Activated naive CD8-positive, alpha-beta T cell treated with anti-CD3 and anti-CD28 coated beads, Interleukin-2, amount 50 U/mL, for 16 hours (primary cell): ENCODE results near the gene FER.
A peak's percentile ranks its signal among the peaks of the same experiment; 100 is the strongest.
"Not testable (repeated sequence)": the region's sequence is repeated elsewhere in the genome, so short reads cannot be mapped to it uniquely, and the experiment has no call there.

Experiments used
- DNase-seq: peaks from one replicate; pipeline ENCODE4 v3.0.0-alpha.2; 2020; ENCODE audit warnings: low read depth, low spot score

Gene FER

DNA sequence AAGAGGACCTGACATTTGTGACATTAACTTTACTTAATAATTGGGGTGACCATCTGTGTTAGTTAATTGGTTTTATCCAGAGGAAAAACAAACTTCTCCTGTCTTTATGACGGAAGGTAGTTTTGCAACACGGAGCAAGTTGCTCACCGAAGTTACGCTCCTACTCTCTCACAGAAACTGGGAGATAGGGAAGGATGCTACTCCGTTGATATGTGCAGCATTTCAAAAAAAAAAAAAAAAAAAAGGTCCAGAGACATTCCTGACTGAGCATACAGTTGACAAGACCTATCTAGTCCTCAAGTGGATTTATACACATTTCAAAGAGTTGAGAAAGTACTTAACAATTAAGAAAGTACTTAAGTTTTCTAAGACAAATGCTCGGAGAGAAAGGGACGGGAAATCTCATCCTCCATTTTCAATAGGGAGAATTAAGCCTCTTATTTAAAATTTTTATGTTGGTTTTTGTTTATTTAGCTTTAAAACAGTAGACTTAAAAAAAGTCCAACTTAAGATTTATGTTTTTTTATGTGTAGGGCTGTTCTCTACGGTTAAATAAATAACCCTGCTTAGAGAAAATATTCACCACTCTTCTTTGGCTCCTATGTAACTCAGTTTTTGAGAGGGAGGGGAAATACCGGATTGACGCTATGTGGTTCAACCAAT lies 455 bp upstream of the FER start:
- no peak for DNase-seq

DNA sequence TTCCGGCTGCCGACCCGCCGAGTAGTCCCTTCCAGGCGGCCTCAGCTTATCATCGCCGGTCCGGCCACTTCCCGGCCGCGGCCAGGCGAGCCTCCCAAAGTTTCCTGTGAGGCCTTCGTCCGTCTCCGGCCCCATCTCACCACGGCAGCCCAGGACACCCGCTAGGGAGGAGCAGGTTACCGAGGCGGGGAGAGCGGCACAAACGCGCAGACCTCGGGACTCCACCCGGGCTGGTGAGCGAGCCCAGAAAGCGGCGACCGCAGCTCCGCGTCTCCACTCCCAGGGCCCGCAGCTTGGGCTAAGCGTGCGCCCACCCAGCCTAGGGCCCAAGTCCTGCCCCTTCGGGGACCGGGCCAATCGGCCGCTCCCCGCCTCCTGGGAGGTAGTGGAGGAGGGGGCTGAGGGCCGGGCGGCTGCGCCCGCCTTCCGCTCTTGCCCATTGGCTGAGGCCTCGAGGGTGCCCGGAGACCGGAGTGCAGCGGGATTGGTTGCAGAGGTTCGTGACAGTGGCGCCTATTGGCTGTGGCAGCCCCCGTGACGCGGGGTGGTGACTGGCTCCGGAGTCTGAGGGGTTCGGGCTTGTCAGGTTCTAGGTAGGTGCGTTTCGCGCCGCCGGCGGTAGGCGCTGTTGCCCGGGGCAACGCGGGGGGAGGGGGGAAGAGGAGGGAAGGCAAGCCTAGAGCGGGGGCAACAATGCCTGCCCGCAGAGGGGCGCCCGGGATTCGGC lies 867 bp downstream of the FER start:
- DNase-seq, result peak; percentile 97

DNA sequence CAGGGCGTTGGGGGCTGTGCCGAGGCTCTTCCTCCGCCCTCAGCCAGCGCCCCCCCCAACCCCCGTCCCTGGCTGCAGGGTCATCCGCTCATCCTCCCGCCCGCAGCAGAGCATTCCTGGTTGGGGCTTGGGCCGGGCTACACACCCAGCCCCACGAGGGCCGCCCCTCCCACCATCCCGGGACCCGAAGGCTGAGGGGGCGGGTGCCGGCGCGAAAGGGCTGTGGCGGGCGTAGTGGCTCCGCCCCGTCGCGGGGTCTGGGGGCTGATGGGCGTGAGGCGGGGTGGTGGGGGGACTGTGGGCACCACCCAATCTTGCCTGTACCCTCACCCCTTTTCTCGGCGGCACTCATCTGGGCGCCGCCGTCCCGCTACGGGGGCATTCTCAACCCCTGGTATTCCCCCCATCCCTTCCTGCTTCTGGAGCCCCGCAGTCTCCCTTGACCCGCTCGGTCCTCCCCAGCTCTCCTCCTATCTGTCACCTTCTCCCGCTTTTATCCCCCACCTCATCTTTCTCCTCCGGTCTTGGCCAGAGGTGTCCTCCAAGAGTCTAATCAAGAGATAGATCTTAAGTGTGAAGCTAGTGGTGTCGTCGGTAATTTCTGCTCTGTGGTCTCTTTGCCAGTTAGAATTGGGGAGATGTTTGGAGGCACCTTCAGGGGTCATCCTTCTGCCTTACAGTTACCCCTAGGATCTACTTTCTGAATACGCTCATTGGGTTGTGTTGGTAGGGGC lies 1.6 kb downstream of the FER start:
- no peak for DNase-seq

DNA sequence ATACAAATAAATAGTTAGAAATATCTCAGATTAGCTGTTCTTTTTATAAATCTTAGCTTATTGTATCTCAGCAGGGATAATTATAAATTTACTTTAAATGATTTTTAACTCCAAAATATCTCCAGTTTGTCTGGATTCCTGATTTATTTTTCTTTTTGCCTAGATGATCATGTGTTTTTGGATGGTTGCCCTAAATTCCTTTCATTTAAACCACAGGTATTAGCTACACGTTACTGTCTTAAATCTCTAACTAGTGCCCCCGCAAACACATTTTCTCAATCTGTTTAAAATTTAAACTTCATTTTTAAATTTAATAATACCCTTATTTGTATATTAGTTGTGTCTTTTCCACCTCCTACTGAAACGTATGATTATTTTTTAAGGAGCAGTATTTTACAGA lies 5.6 kb downstream of the FER start:
- DNase-seq, result no peak

DNA sequence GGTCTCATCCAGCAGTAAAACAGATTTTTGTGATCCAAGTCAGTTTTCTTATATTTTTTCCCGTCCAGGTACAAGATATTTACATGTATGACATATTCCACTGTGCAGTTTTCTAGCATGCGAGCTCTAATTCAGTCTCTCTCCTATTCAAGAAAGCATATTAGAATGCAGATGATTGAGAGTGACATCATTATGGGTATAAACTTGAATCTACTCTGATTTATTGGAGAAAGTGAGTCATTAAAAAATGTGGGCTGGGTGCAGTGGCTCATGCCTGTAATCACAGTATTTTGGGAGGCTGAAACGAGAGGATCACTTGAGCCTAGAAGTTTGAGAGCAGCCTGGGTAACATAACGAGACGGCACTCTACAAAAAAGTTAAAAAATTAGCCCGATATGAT lies 6.2 kb downstream of the FER start:
- DNase-seq, result no peak

DNA sequence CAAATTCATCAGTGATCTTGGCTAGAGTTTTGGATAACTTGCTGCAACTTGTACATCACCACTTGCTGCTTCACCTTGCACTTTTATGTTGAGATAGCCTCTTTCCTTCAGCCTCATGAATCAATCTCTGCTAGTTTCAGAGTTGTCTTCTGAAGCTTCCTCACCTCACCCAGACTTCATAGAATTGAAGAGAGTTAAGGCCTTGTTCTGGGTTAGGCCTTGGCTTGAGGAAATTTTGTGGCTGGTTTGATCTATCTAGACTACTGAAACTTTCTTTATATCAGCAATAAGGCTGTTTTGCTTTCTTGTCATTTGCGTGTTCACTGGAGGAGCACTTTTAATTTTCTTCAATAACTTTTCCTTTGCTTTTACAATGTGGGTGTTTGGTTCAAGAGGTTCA lies 12.8 kb downstream of the FER start:
- DNase-seq, result no peak

DNA sequence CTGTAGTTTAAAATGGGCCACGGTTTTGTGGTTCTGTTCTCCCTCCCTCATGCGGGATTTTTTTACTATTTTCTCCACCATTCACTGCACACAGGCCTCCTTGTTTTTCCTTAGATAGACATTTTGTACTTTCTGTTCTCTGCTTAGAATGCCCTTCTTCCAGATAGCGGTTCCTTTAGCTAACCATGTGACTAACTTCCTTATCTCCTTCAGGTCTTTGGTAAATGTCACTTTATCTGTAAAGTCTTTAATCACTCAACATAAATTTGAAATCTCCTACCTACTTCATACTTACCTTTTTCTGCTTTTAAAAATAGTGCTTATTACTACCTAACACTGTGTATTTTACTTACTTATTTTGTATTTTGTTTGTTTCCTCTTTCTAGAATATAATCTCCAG lies 15.0 kb downstream of the FER start:
- no peak for DNase-seq

DNA sequence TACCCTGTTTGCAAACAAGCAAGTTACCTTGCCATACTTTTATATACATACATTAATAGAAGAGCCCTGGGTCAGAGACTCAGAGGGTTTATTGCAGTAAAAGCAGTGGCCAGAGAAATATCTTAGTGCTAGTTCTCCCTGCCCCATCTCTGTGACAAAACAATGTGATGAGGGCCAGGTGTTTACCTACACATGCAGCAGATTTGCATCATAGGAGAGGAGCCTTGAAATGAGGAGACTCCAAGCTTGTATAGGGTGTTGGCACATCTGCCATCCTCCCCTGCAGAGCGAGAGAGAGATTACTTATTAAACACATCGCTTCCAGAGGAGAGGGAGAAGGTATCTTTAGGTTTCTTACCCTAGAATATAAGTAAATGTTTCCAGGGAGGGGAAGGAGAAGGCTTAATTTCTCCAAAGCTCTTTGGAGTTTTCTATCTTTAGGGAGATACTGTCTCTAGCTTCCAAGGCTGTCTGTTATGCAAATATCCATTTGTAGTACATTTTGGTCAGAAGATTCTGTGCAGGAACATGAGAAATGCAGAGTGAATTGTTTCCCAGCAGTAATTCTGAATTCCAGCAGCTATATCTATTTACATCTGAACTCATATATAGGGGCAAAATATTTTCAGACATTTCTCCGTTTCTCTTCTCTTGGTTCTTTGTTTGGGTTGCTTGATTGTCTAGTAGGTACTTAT lies 15.7 kb downstream of the FER start:
- no peak for DNase-seq

DNA sequence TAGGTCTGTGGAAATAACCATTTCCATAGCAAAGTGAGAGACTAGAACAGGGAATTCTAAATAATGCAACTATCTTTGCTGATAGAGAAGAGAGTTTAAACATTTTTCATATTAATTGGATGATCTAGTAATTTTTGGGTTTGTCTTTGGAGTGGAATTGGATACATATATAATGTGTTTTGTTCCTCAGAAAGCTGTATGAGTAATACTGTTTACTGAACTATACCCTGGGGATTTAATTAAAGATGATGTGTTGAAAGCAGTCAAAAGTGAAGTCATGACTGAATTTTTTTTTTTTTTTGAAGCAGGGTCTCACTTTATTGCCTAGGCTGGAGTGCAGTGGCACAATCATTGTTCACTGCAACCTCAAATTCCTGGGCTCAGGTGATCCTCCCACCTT lies 17.9 kb downstream of the FER start:
- DNase-seq, result no peak

DNA sequence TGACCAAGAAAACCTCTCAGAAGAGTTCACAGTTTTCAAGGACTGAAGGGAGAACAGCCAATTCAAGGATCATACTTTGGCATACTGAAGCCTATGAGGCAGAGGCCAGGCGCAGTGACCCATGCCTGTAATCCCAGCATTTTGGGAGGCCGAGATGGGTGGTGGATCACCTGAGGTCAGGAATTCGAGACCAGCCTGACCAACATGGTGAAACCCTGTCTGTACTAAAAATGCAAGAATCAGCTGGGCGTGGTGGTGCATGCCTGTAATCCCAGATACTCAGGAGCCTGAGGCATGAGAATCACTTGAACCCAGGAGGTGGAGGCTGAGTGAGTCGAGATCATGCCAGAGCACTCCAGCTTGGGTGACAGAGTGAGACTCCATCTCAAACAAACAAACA lies 19.2 kb downstream of the FER start:
- DNase-seq, result not testable (repeated sequence)

DNA sequence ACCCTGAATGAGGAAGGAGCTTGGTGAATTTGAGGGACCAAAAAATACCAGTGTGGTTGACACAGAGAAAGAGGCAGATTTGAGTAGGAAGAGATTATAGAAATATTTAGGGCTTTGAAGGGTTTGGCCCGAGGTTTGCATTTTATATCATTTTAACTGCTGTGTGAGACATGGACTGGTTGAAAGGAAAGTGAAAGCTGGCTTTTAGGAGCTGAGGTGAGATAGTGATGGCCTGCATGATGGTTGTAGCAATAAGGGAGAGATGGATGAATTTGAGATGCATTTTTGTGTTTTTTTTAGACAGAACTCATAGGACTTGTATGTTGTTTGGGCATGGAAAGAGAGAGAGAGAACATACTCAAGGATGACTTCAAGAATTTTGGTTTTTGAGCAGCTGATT lies 21.7 kb downstream of the FER start:
- no peak for DNase-seq

DNA sequence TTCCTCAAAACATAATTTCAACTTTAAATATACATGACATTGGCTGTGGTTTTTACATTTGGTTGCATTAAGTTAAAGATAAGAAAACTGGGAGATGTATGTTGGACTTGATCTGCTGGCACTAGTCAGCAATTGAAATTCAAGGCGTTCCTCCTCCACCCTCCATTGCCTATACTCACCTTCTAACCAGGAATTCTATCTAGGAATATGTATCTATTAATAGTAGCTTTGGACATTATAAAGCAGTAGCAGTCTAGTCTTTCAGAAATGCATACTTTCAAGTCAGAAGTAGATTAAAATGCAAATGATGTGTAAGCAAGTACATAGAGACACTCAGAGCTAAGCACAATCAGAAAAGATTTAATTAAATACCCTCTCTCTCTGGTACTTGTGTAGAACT lies 24.9 kb downstream of the FER start:
- DNase-seq, result no peak

DNA sequence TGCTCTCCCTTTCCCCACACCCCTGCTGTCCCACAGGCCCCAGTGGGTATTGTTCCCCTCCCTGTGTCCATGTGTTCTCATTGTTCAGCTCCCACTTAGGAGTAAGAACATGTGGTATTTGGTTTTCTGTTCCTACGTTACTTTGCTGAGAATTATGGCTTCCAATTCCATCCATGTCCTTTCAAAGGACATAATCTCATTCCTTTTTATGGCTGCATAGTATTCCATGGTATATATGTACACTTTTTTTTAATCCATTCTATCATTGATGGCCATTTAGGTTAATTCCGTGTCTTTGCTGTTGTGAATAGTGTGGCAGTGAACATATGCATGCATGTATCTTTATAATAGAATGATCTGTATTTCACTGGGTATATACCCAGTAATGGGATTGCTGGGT lies 25.6 kb downstream of the FER start:
- no peak for DNase-seq

DNA sequence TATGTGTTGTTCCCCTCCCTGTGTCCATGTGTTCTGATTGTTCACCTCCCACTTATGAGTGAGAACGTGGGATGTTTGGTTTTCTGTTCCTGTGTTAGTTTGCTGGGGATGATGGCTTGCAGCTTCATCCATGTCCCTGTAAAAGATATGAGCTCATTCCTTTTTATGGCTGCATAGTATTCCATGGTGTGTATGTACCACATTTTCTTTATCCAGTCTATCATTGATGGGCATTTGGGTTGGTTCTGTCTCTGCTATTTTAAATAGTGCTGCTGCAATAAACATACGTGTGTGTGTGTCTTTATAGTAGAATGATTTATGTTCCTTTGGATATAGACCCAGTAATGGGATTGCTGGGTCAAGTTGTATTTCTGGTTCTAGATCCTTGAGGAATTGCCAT lies 26.4 kb downstream of the FER start:
- not testable (repeated sequence) for DNase-seq

DNA sequence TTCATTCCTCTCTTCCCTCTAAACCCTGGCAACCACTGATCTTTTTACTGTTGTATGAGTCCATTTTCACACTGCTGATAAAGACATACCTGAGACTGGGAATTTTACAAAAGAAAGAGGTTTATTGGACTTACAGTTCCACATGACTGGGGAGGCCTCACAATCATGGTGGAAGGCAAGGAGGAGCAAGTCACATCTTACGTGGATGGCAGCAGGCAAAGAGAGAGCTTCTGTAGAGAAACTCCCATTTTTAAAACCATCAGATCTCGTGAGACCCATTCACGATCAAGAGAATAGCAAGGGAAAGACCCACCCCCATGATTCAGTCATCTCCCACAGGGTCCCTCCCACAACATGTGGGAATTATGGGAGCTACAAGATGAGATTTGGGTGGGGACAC lies 29.9 kb downstream of the FER start:
- DNase-seq, result not testable (repeated sequence)

DNA sequence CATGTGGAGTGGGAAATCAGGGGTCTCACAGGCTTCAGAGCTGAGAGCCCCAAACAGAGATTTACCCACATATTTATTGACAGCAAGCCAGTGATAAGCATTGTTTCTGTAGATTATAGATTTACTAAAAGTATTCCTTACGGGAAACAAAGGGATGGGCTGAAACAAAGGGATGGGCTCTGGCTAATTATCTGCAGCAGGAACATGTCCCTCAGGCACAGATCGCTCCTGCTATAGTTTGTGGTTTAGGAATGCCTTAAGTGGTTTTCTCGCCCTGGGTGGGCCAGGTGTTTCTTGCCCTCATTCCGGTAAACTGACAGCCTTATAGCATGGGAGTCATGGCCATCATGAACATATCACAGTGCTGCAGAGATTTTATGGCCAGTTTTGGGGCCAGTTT lies 36.9 kb downstream of the FER start:
- DNase-seq, result not testable (repeated sequence)

DNA sequence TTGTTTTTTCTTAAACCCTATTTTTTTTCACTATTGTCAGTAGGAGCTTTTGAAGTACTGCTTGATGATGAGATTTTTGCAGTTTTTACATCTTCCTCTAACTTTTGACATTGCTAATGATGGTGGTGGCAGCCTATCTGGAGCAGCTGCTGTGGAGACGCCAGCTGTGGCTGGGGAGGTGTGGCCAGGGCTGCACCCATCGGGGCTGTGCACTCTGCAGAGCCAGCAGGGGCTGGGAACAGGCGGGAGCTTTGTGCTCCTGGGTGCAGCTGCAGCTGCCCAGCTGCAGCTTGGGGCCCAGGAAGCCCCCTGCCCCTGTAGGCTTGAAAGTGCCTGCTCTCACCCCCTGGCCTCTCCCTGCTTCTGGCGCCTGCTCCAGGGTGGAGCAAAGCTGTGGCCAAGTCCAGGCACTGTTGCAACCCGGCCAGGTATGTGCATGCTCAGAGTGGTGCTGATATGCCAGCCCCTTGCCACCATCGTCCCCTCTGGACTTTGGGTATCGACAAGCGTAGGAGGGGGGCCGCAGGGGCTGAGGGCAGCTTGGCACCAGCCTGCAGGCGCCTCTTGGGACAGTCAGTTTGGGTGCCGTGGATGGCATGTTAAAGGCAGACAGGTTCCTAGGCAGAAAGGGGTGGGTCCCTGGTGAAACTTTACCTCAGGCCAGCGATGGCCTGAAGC lies 39.2 kb downstream of the FER start:
- DNase-seq, result no peak

DNA sequence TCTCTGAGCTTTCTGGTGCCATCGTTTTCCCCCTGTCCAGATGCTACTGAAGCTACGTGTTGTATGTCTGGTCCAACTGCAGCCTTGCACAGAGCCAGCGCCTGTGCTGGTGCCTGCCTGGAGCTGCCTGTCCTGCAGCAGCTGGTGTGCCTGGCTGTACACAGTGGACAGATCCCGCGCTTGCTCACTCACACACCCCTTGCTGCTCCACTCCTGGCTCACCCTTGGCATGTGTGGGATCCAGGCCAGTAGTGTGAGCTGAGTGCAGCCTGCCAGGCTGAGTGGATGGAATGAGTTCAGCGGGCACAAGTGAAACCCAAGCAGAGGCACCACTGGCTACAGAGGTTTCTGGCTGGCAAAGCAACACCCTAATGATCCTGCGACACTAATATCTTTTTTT lies 40.4 kb downstream of the FER start:
- DNase-seq, result no peak

DNA sequence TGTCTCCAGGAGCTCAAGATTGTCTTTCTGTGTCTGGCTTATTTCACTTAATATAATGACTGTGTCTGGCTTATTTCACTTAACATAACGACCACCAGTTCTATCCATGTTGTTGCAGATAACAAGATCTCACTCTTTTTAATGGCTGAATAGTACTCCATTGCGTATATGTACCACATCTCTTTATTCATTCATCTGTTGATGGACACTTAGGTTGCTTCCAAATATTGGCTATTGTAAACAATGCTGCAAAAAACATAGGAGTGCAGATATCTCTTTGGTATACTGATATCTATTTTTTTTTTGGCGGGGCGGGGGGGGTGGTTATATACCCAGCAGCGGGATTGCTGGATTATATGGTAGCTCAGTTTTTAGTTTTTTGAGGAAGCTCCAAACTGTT lies 45.5 kb downstream of the FER start:
- DNase-seq, result no peak

DNA sequence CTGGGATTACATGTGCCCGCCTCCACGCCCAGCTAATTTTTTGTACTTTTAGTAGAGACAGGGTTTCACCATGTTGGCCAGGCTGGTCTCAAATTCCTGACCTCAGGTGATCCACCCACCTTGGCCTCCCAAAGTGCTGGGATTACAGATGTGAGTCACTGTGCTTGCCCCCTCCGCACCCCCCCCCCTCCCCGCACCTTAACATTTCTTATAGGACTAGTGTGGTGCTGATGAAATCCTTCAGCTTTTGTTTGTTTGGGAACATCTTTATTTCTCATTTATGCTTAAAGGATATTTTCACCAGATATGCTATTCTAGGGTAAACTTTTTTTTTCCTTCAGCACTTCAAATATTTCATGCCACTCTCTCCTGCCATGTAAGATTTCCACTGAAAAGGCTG lies 46.7 kb downstream of the FER start:
- DNase-seq, result not testable (repeated sequence)

DNA sequence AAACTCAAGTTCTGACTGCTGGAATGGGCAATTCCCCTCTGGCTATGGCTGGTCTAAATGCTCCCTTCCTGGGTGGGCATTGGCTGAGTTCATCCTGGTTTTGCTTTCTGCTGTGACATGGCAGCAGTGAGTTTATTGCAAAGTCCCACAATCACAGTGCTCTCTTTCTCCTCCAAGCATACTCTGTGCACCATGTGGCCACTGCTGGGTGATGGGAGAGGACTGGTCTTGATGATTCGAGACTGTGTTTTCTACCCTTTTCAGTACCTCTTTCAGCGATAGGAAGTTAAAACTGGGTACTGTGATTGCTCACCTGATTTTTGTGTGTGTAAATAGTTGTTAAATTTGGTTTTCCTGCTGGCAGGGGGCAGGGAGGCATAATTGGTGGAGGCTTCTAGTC lies 49.7 kb downstream of the FER start:
- no peak for DNase-seq

DNA sequence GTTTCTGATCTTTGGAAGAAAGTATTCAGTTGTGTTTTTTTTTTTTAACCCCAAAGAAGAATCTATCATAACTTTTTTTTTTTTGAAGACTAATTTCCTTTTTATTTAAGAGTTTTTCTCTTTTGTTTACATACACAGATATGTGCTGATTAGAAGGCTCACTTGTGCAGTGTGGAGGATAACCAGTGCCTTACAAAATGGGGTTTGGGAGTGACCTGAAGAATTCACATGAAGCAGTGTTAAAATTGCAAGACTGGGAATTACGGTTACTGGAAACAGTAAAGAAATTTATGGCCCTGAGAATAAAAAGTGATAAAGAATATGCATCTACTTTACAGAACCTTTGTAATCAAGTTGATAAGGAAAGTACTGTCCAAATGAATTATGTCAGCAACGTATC lies 50.3 kb downstream of the FER start:
- DNase-seq, result no peak
